HepG2 (cell line): Measurements from ENCODE around the gene LGR6. TPM values are rescaled to one million over a fixed set of nuclear protein-coding genes. Genes with fewer than 3 reads are reported as not detected.
A peak's percentile ranks its signal among the peaks of the same experiment; 100 is the strongest.

Experiments
- ATAD3A ChIP-seq: sonication (generic); formaldehyde crosslinking; IDR thresholded peaks from 2 replicates; pipeline ENCODE4 v1.4.0; 2020; ENCODE audit warnings: missing genetic modification reagents
- EED ChIP-seq: sonication (generic); formaldehyde crosslinking; IDR thresholded peaks from 2 replicates; pipeline ENCODE4 v1.5.0; 2020; ENCODE audit warnings: mild to moderate bottlenecking, missing genetic modification reagents
- HMGA1 ChIP-seq: sonication (generic); formaldehyde crosslinking; conservative IDR thresholded peaks from 2 replicates; pipeline ENCODE4 v1.4.0; 2020; ENCODE audit warnings: missing genetic modification reagents
- KLF13 ChIP-seq: sonication (generic); formaldehyde crosslinking; IDR thresholded peaks from 2 replicates; pipeline ENCODE4 v1.4.0; 2020; ENCODE audit warnings: mild to moderate bottlenecking, missing genetic modification reagents
- KLF15 ChIP-seq: sonication (generic); formaldehyde crosslinking; IDR thresholded peaks from 2 replicates; pipeline ENCODE4 v1.8.1; 2023; ENCODE audit warnings: borderline replicate concordance, mild to moderate bottlenecking, inconsistent platforms, missing genetic modification reagents, mixed read lengths
- MEIS2 ChIP-seq: sonication (generic); formaldehyde crosslinking; IDR thresholded peaks from 2 replicates; pipeline ENCODE4 v1.9.0; 2021; ENCODE audit warnings: mild to moderate bottlenecking, missing genetic modification reagents
- MIXL1 ChIP-seq: IDR thresholded peaks from 2 replicates; pipeline ENCODE4 v1.6.1; 2016
- MTERF4 ChIP-seq: sonication (generic); formaldehyde crosslinking; IDR thresholded peaks from 2 replicates; pipeline ENCODE4 v1.8.0; 2023; ENCODE audit warnings: mild to moderate bottlenecking, missing genetic modification reagents
- RAD21 ChIP-seq: fragments of 450-650 bp; formaldehyde crosslinking; IDR thresholded peaks from 2 replicates; pipeline ENCODE4 v1.5.0; 2020; ENCODE audit warnings: mild to moderate bottlenecking
- RARA ChIP-seq: IDR thresholded peaks from 2 replicates; pipeline ENCODE4 v1.6.1; 2016; ENCODE audit warnings: missing genetic modification reagents, missing compliant biosample characterization
- SMAD9 ChIP-seq: sonication (generic); formaldehyde crosslinking; IDR thresholded peaks from 2 replicates; pipeline ENCODE4 v1.5.1; 2020; ENCODE audit warnings: mild to moderate bottlenecking, missing genetic modification reagents
- ZBTB1 ChIP-seq: sonication (generic); formaldehyde crosslinking; IDR thresholded peaks from 2 replicates; pipeline ENCODE4 v1.4.0; 2020; ENCODE audit warnings: missing genetic modification reagents, borderline replicate concordance
- ZC3H13 ChIP-seq: sonication (generic); formaldehyde crosslinking; IDR thresholded peaks from 2 replicates; pipeline ENCODE4 v1.8.1; 2023; ENCODE audit warnings: mild to moderate bottlenecking, missing genetic modification reagents, moderate library complexity
- ZNF264 ChIP-seq: sonication (generic); formaldehyde crosslinking; IDR thresholded peaks from 2 replicates; pipeline ENCODE4 v1.4.0; 2020; ENCODE audit warnings: missing genetic modification reagents
- ZNF30 ChIP-seq: sonication (generic); formaldehyde crosslinking; IDR thresholded peaks from 2 replicates; pipeline ENCODE4 v1.5.0; 2020; ENCODE audit warnings: mild to moderate bottlenecking, missing genetic modification reagents
- ZNF468 ChIP-seq: sonication (generic); formaldehyde crosslinking; IDR thresholded peaks from 2 replicates; pipeline ENCODE4 v1.8.0; 2022; ENCODE audit warnings: mild to moderate bottlenecking, moderate library complexity, missing genetic modification reagents
- ZNF782 ChIP-seq: sonication (generic); formaldehyde crosslinking; IDR thresholded peaks from 2 replicates; pipeline ENCODE4 v1.4.0; 2020; ENCODE audit warnings: missing genetic modification reagents, mild to moderate bottlenecking, borderline replicate concordance
- ZNF83 ChIP-seq: sonication (generic); formaldehyde crosslinking; IDR thresholded peaks from 2 replicates; pipeline ENCODE4 v1.4.0; 2020; ENCODE audit warnings: missing genetic modification reagents, mild to moderate bottlenecking, borderline replicate concordance
- ZNF878 ChIP-seq: sonication (generic); formaldehyde crosslinking; IDR thresholded peaks from 2 replicates; pipeline ENCODE4 v1.8.1; 2023; ENCODE audit warnings: mild to moderate bottlenecking, missing genetic modification reagents, moderate library complexity
- ZZZ3 ChIP-seq: sonication (generic); formaldehyde crosslinking; IDR thresholded peaks from 2 replicates; pipeline ENCODE4 v1.4.0; 2020; ENCODE audit warnings: missing genetic modification reagents, mild to moderate bottlenecking, borderline replicate concordance
- polyA plus RNA-seq, 8 experiments: library from polyadenylated mRNA; depleted of rRNA in 3 of 8; stranded (reverse) in 7 of 8; unstranded in 1 of 8; fragments of >200 nt; fragmentation: Illumina TruSeq in 4 of 8; extraction: Trizol in 4 of 8; gene quantifications; 2 replicates each; pipeline versions ENCODE4 v1.2.1 to v1.2.3, GENCODE V29; 2011 to 2016; ENCODE audit warnings: low read depth in 4 of 8, missing spikeins in 1 of 8, mixed read lengths in 1 of 8; ENCODE audit not compliant: insufficient read depth in 1 of 8
- total RNA-seq, 5 experiments: library from RNA; depleted of rRNA; stranded (reverse); fragments of >200 nt; fragmentation: Illumina TruSeq; extraction: Trizol; gene quantifications; 2 replicates each; pipeline ENCODE4 v1.2.3, GENCODE V29; 2016; ENCODE audit warnings: low read depth in 1 of 5
- TF ChIP-seq, protein P1 (sequence below): sonication (generic); formaldehyde crosslinking; IDR thresholded peaks from 2 replicates; pipeline ENCODE4 v1.4.0; 2020; ENCODE audit warnings: missing genetic modification reagents
- TF ChIP-seq, protein P2 (sequence below): fragments of 450-650 bp; IDR thresholded peaks from 2 replicates; pipeline ENCODE4 v1.6.1; 2017; ENCODE audit warnings: mild to moderate bottlenecking
- TF ChIP-seq, protein P3 (sequence below): sonication (generic); formaldehyde crosslinking; conservative IDR thresholded peaks from 2 replicates; pipeline ENCODE4 v1.4.0; 2020; ENCODE audit warnings: missing genetic modification reagents

Gene LGR6
- total and polyA plus RNA-seq, 2 of the 13 experiments (the other 11 are each of a cell fraction or from before 2014, with no cell fraction given), result 0.07 TPM; not detected in 1

DNA sequence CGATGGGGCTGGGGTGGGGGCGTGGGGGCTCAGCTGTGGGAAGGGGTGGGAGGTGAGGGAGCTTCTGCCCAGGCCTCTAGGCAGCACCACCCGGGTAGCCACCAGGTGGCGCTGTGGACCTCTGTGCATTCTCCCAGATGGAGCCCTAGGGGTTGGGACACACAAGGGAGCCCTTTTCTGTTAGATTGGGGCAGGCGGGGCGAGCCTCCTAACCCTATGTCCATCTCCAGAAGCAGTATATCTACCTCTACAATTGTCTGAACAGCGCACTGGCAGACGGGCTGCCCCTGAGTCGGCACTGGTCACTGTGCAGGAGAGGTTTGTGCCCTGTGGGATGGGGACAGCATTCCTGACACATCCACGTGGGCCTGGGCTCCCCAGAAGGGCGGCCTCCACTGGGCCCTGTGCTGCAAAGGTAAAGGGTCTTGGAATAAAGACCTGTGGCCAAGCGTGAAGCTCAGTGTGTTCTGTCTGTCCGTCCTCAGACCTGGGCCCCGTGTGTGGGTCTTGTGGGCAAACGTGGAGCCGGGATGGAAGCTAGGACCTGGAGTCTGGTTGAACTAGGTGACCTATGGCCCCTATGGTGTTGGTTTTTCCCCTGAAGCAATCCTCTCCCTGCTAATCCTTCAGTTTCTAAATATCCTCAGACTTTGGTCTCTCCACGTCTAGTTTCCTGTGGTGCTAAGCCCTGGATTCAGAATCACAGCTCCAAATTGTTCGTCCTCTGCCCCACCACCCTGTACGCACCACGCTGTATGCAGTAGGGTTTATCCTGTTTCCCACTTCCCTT, 4.4 kb upstream of the LGR6 start (continued):
- TF ChIP-seq RARA (CRISPR knock-in tag), result no peak
- peak; percentile 33; the same call in 1 of the 2 replicates for TF ChIP-seq MEIS2 (CRISPR knock-in tag)
- no peak for TF ChIP-seq HMGA1 (CRISPR knock-in tag)
- no peak for TF ChIP-seq RAD21 (CRISPR knock-in tag)
- no peak for TF ChIP-seq MTERF4 (CRISPR knock-in tag)
- no peak for TF ChIP-seq ZNF30 (CRISPR knock-in tag)
- no peak for TF ChIP-seq MIXL1 (CRISPR knock-in tag)
- 0 out of 2 replicates have a peak, but pooled peaks have one; percentile 65 for TF ChIP-seq ZNF264
- no peak for TF ChIP-seq ZNF468
- no peak for TF ChIP-seq KLF15 (CRISPR knock-in tag)
- TF ChIP-seq, protein P1, sequence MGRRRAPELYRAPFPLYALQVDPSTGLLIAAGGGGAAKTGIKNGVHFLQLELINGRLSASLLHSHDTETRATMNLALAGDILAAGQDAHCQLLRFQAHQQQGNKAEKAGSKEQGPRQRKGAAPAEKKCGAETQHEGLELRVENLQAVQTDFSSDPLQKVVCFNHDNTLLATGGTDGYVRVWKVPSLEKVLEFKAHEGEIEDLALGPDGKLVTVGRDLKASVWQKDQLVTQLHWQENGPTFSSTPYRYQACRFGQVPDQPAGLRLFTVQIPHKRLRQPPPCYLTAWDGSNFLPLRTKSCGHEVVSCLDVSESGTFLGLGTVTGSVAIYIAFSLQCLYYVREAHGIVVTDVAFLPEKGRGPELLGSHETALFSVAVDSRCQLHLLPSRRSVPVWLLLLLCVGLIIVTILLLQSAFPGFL (CRISPR knock-in tag), result 0 out of 2 replicates have a peak, but pooled peaks have one; percentile 52
- TF ChIP-seq, protein P2, sequence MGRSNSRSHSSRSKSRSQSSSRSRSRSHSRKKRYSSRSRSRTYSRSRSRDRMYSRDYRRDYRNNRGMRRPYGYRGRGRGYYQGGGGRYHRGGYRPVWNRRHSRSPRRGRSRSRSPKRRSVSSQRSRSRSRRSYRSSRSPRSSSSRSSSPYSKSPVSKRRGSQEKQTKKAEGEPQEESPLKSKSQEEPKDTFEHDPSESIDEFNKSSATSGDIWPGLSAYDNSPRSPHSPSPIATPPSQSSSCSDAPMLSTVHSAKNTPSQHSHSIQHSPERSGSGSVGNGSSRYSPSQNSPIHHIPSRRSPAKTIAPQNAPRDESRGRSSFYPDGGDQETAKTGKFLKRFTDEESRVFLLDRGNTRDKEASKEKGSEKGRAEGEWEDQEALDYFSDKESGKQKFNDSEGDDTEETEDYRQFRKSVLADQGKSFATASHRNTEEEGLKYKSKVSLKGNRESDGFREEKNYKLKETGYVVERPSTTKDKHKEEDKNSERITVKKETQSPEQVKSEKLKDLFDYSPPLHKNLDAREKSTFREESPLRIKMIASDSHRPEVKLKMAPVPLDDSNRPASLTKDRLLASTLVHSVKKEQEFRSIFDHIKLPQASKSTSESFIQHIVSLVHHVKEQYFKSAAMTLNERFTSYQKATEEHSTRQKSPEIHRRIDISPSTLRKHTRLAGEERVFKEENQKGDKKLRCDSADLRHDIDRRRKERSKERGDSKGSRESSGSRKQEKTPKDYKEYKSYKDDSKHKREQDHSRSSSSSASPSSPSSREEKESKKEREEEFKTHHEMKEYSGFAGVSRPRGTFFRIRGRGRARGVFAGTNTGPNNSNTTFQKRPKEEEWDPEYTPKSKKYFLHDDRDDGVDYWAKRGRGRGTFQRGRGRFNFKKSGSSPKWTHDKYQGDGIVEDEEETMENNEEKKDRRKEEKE, result no peak
- no peak for TF ChIP-seq ZZZ3
- no peak for TF ChIP-seq ATAD3A (CRISPR knock-in tag)
- peak; percentile 56; the same call in 1 of the 2 replicates for TF ChIP-seq SMAD9 (CRISPR knock-in tag)
- TF ChIP-seq ZNF782 (CRISPR knock-in tag), result 0 out of 2 replicates have a peak, but pooled peaks have one; percentile 31
- no peak for TF ChIP-seq ZC3H13 (CRISPR knock-in tag)
- TF ChIP-seq KLF13 (CRISPR knock-in tag), result no peak
- peak; percentile 25; the same call in 1 of the 2 replicates for TF ChIP-seq EED (CRISPR knock-in tag)
- TF ChIP-seq, protein P3, sequence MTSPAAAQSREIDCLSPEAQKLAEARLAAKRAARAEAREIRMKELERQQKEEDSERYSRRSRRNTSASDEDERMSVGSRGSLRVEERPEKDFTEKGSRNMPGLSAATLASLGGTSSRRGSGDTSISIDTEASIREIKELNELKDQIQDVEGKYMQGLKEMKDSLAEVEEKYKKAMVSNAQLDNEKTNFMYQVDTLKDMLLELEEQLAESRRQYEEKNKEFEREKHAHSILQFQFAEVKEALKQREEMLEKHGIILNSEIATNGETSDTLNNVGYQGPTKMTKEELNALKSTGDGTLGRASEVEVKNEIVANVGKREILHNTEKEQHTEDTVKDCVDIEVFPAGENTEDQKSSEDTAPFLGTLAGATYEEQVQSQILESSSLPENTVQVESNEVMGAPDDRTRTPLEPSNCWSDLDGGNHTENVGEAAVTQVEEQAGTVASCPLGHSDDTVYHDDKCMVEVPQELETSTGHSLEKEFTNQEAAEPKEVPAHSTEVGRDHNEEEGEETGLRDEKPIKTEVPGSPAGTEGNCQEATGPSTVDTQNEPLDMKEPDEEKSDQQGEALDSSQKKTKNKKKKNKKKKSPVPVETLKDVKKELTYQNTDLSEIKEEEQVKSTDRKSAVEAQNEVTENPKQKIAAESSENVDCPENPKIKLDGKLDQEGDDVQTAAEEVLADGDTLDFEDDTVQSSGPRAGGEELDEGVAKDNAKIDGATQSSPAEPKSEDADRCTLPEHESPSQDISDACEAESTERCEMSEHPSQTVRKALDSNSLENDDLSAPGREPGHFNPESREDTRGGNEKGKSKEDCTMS (CRISPR knock-in tag), result no peak
- no peak for TF ChIP-seq ZNF878 (CRISPR knock-in tag)
- no peak for TF ChIP-seq ZBTB1 (CRISPR knock-in tag)
- no peak for TF ChIP-seq ZNF83 (CRISPR knock-in tag)
